ENCODE data around the gene LSMEM2. TPM values are rescaled to one million over a fixed set of nuclear protein-coding genes. Genes with fewer than 3 reads are reported as not detected.
A peak's percentile ranks its signal among the peaks of the same experiment; 100 is the strongest.

LSMEM2 gene
- total RNA-seq, 3 donors from 2014 or later, result not detected

GRCh38 chr3:50327129-50327528, 48.2 kb downstream of the LSMEM2 start:
- Histone ChIP-seq H3K27ac (peak overlapping the region in 1 of 2 donors; percentile 89), H3K9me3 (no peaks in the 10 kb centered on the region), H3K27me3 (no peaks in the 10 kb centered on the region), H3K36me3 (peaks cover 8% of the 10 kb centered on the region), H3K4me3 (peak overlapping the region; percentile 97 to 100 (median 98)), H3K4me1 (peaks cover 0 to 16% of the 10 kb centered on the region in 2 donors)
- TF ChIP-seq POLR2A (IDR thresholded peaks at IDR 0.05) (no peak), POLR2AphosphoS5 (IDR thresholded peaks at IDR 0.05) (no peak), CTCF (IDR thresholded peaks at IDR 0.05) (no peak)
- intact Hi-C loops (cut with DNase I; ENCODE audit: low total_unique reads), result no loop called here
- no peak for DNase-seq (ENCODE audit: low spot score in 2 of 2)

GRCh38 chr3:50327943-50328691, 49.2 kb downstream of the LSMEM2 start, which contains the start of gene TUSC2:
Gene TUSC2 (minus strand): TSS chr3:50328223. CDS start chr3:50328099, 124 bp downstream.
- no peaks in the 10 kb centered on the region for H3K9me3 ChIP-seq
- peak within 1 kb of the TSS; percentile 97 to 100 (median 98) for H3K4me3 ChIP-seq
- peak; percentile 97 for DNase-seq (ENCODE audit: low spot score in 2 of 2)
- H3K4me1 ChIP-seq, result peaks cover 0 to 8% of the 10 kb centered on the region in 2 donors
- no peaks in the 10 kb centered on the region for H3K27me3 ChIP-seq
- TF ChIP-seq POLR2A (IDR thresholded peaks at IDR 0.05) (peak; percentile 56), CTCF (IDR thresholded peaks at IDR 0.05) (peak in 1 of 3 donors; percentile 11), POLR2AphosphoS5 (IDR thresholded peaks at IDR 0.05) (peak; percentile 62 to 91 (median 89))
- H3K27ac ChIP-seq, result peak within 1 kb of the TSS; percentile 89 to 92
- intact Hi-C loops (cut with DNase I; ENCODE audit: low total_unique reads), result no loop called here
- H3K36me3 ChIP-seq, result peaks cover 8% of the 10 kb centered on the region

DNA sequence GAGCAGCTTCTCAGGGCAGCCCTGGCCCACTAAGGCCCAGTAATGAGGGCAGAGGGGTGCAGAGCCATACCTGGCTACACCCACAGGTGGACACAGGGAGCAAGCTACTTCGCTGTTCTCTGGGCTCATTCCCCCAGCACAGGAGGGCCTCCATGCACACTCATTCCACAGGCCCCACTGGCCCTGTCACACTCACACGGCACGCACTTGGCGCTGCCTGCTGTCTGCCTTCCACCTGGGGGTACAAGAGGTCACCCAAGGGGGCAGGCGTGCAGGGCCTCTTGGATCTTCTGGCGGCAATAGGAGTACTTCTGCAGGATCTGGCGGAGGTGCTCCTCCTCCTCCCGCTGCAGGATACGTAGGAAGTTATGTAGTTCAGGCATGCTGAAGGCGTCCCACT, 51.4 kb downstream of the LSMEM2 start:
- Histone ChIP-seq H3K36me3 (peaks cover 8% of the 10 kb centered on the region), H3K27me3 (no peaks in the 10 kb centered on the region), H3K4me3 (no peak overlapping the region), H3K9me3 (no peaks in the 10 kb centered on the region), H3K4me1 (peaks cover under 1 to 19% of the 10 kb centered on the region in 2 donors), H3K27ac (no peak overlapping the region)
- TF ChIP-seq CTCF (IDR thresholded peaks at IDR 0.05), result no peak
- DNase-seq (ENCODE audit: low spot score in 2 of 2), result no peak
- intact Hi-C loops (cut with DNase I; ENCODE audit: low total_unique reads), result no loop called here

DNA sequence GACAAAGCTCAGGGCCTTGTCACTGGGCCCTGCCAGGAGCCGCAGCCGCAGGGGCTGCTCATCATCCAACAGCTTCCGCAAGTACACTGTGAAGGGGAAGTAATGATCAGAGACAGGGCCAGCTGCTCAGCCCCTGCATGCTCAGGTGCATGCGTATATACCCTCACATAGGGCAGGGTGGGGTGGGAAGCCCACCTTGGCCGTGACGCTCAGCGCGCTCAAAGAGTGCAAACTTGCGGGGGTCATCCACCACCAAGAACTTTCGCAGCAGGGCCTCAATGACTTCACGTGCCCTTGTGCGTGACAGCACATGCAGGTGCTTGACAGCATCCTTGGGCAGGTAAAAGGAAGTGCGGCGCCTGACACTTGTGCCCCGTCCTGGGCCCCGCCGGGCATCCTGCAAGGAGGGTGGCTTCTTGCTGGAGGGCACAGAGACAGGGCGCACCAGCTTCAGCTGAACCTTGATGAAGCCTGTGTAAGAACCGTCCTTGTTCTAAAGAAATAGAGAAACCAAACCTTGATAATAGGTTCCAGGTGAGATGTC, 52.5 kb downstream of the LSMEM2 start:
- no peak overlapping the region for H3K27ac ChIP-seq
- peaks cover 8% of the 10 kb centered on the region for H3K36me3 ChIP-seq
- TF ChIP-seq POLR2A (IDR thresholded peaks at IDR 0.05) (no peak), POLR2AphosphoS5 (IDR thresholded peaks at IDR 0.05) (no peak), CTCF (IDR thresholded peaks at IDR 0.05) (no peak)
- intact Hi-C loops (cut with DNase I; ENCODE audit: low total_unique reads), result no loop called here
- H3K4me1 ChIP-seq, result peaks cover 9 to 27% of the 10 kb centered on the region in 2 donors
- H3K9me3 ChIP-seq, result no peaks in the 10 kb centered on the region
- H3K4me3 ChIP-seq, result no peak overlapping the region
- H3K27me3 ChIP-seq, result no peaks in the 10 kb centered on the region
- no peak for DNase-seq (ENCODE audit: low spot score in 2 of 2)

GRCh38 chr3:50333744-50334328, 54.9 kb downstream of the LSMEM2 start:
- no peaks in the 10 kb centered on the region for H3K27me3 ChIP-seq
- H3K4me3 ChIP-seq, result peak overlapping the region in 1 of 3 donors; percentile 45
- peaks cover 8% of the 10 kb centered on the region for H3K36me3 ChIP-seq
- peaks cover 9 to 19% of the 10 kb centered on the region in 2 donors for H3K4me1 ChIP-seq
- TF ChIP-seq POLR2A (IDR thresholded peaks at IDR 0.05) (no peak), POLR2AphosphoS5 (IDR thresholded peaks at IDR 0.05) (peak in 1 of 3 donors; percentile 56)
- intact Hi-C loops (cut with DNase I; ENCODE audit: low total_unique reads), result no loop called here
- no peaks in the 10 kb centered on the region for H3K9me3 ChIP-seq
- no peak for DNase-seq (ENCODE audit: low spot score in 2 of 2)
- peak overlapping the region; percentile 84 to 96 for H3K27ac ChIP-seq
